BLaER1 (cell line): Measurements from ENCODE around the gene SLC30A1.
"Not testable (repeated sequence)": the region's sequence is repeated elsewhere in the genome, so short reads cannot be mapped to it uniquely, and the experiment has no call there.

Experiments used
- H3K27ac ChIP-seq: shearing (Covaris generic); formaldehyde crosslinking; 2 replicates; pipeline ENCODE4 v1.8.1; 2022
- H3K27me3 ChIP-seq: shearing (Covaris generic); formaldehyde crosslinking; 2 replicates; pipeline ENCODE4 v1.8.1; 2022
- H3K36me3 ChIP-seq: shearing (Covaris generic); formaldehyde crosslinking; 2 replicates; pipeline ENCODE4 v1.8.1; 2022
- H3K4me1 ChIP-seq: shearing (Covaris generic); formaldehyde crosslinking; 2 replicates; pipeline ENCODE4 v1.8.1; 2022
- H3K4me2 ChIP-seq: shearing (Covaris generic); formaldehyde crosslinking; 2 replicates; pipeline ENCODE4 v1.8.1; 2022
- H3K4me3 ChIP-seq: shearing (Covaris generic); formaldehyde crosslinking; 2 replicates; pipeline ENCODE4 v1.8.1; 2022
- H3K9ac ChIP-seq: shearing (Covaris generic); formaldehyde crosslinking; 2 replicates; pipeline ENCODE4 v1.8.1; 2022
- H3K9me3 ChIP-seq: shearing (Covaris generic); formaldehyde crosslinking; 2 replicates; pipeline ENCODE4 v1.8.1; 2022
- H4K20me1 ChIP-seq: shearing (Covaris generic); formaldehyde crosslinking; 2 replicates; pipeline ENCODE4 v1.8.1; 2022
- Cebpa-rat ChIP-seq: shearing (Covaris generic); IDR thresholded peaks from 2 replicates; pipeline ENCODE4 v1.8.1; 2022

The SLC30A1 gene

GRCh38 chr1:211571998-211572397 is 7.0 kb downstream of the SLC30A1 start:
- no peak overlapping the region for H3K4me2 ChIP-seq
- H3K9ac ChIP-seq, result no peak overlapping the region
- no peak for TF ChIP-seq Cebpa-rat
- no peaks in the 10 kb centered on the region for H3K9me3 ChIP-seq
- H4K20me1 ChIP-seq, result peaks cover 32% of the 10 kb centered on the region
- H3K36me3 ChIP-seq, result peaks cover 11% of the 10 kb centered on the region
- H3K27ac ChIP-seq, result no peak overlapping the region
- peaks cover 15% of the 10 kb centered on the region for H3K4me1 ChIP-seq
- H3K4me3 ChIP-seq, result no peak overlapping the region
- no peaks in the 10 kb centered on the region for H3K27me3 ChIP-seq

GRCh38 chr1:211570378-211570777 is 8.6 kb downstream of the SLC30A1 start:
- H3K27me3 ChIP-seq, H3K4me2 ChIP-seq, H3K9ac ChIP-seq, H3K36me3 ChIP-seq, H3K27ac ChIP-seq, H3K4me3 ChIP-seq, H3K9me3 ChIP-seq, H3K4me1 ChIP-seq: not testable (repeated sequence)
- peaks cover 15% of the 10 kb centered on the region for H4K20me1 ChIP-seq

GRCh38 chr1:211566431-211567025 is 12.4 kb downstream of the SLC30A1 start:
- no peaks in the 10 kb centered on the region for H4K20me1 ChIP-seq
- H3K36me3 ChIP-seq, result no peaks in the 10 kb centered on the region
- no peaks in the 10 kb centered on the region for H3K27me3 ChIP-seq
- H3K9ac ChIP-seq, result no peak overlapping the region
- H3K4me3 ChIP-seq, result no peak overlapping the region
- H3K9me3 ChIP-seq, result no peaks in the 10 kb centered on the region
- peak overlapping the region; percentile 2; the same call in 1 of the 2 replicates for H3K4me2 ChIP-seq
- no peak for TF ChIP-seq Cebpa-rat
- H3K27ac ChIP-seq, result no peak overlapping the region
- peaks cover 9% of the 10 kb centered on the region for H3K4me1 ChIP-seq

- Histone ChIP-seq H3K9me3 (no peaks in the 10 kb centered on the region), H4K20me1 (no peaks in the 10 kb centered on the region), H3K9ac (no peak overlapping the region), H3K27ac (no peak overlapping the region), H3K27me3 (no peaks in the 10 kb centered on the region), H3K36me3 (no peaks in the 10 kb centered on the region), H3K4me2 (no peak overlapping the region), H3K4me1 (peaks cover 9% of the 10 kb centered on the region), H3K4me3 (no peak overlapping the region)
- TF ChIP-seq Cebpa-rat, result no peak
Measured at GRCh38 chr1:211564084-211564483, 14.9 kb downstream of the SLC30A1 start.

GRCh38 chr1:211559222-211560010 is 19.5 kb downstream of the SLC30A1 start:
- Histone ChIP-seq H3K9ac (no peak overlapping the region), H3K4me1 (no peaks in the 10 kb centered on the region), H3K9me3 (no peaks in the 10 kb centered on the region), H3K4me2 (no peak overlapping the region), H3K4me3 (no peak overlapping the region), H3K27ac (no peak overlapping the region), H4K20me1 (no peaks in the 10 kb centered on the region), H3K27me3 (no peaks in the 10 kb centered on the region), H3K36me3 (no peaks in the 10 kb centered on the region)
- TF ChIP-seq Cebpa-rat, result no peak

- no peaks in the 10 kb centered on the region for H3K27me3 ChIP-seq
- H3K9me3 ChIP-seq, result no peaks in the 10 kb centered on the region
- H3K4me2 ChIP-seq, result no peak overlapping the region
- no peak overlapping the region for H3K27ac ChIP-seq
- H4K20me1 ChIP-seq, result no peaks in the 10 kb centered on the region
- TF ChIP-seq Cebpa-rat, result no peak
- H3K4me3 ChIP-seq, result no peak overlapping the region
- H3K36me3 ChIP-seq, result no peaks in the 10 kb centered on the region
- H3K4me1 ChIP-seq, result no peaks in the 10 kb centered on the region
- no peak overlapping the region for H3K9ac ChIP-seq
Measured at GRCh38 chr1:211557894-211558625, 20.9 kb downstream of the SLC30A1 start.

- Histone ChIP-seq H3K4me2 (no peak overlapping the region), H3K4me1 (no peaks in the 10 kb centered on the region), H3K27ac (no peak overlapping the region), H3K27me3 (no peaks in the 10 kb centered on the region), H3K9ac (no peak overlapping the region), H4K20me1 (no peaks in the 10 kb centered on the region), H3K4me3 (no peak overlapping the region), H3K36me3 (no peaks in the 10 kb centered on the region), H3K9me3 (no peaks in the 10 kb centered on the region)
- TF ChIP-seq Cebpa-rat, result no peak
Measured at GRCh38 chr1:211553549-211553948, 25.4 kb downstream of the SLC30A1 start.

GRCh38 chr1:211551638-211552460 is 27.1 kb downstream of the SLC30A1 start:
- no peak for TF ChIP-seq Cebpa-rat
- H3K27ac ChIP-seq, result no peak overlapping the region
- no peaks in the 10 kb centered on the region for H3K27me3 ChIP-seq
- no peaks in the 10 kb centered on the region for H4K20me1 ChIP-seq
- H3K9ac ChIP-seq, result no peak overlapping the region
- H3K4me1 ChIP-seq, result no peaks in the 10 kb centered on the region
- H3K4me2 ChIP-seq, result no peak overlapping the region
- no peaks in the 10 kb centered on the region for H3K9me3 ChIP-seq
- no peak overlapping the region for H3K4me3 ChIP-seq
- no peaks in the 10 kb centered on the region for H3K36me3 ChIP-seq

- Histone ChIP-seq H3K4me3 (no peak overlapping the region), H3K4me2 (no peak overlapping the region), H3K36me3 (no peaks in the 10 kb centered on the region), H4K20me1 (no peaks in the 10 kb centered on the region), H3K27me3 (no peaks in the 10 kb centered on the region), H3K4me1 (no peaks in the 10 kb centered on the region), H3K9ac (no peak overlapping the region), H3K27ac (no peak overlapping the region), H3K9me3 (no peaks in the 10 kb centered on the region)
- no peak for TF ChIP-seq Cebpa-rat
Measured at GRCh38 chr1:211549092-211549711, 29.8 kb downstream of the SLC30A1 start.
